Ishikawa (cell line): Measurements from ENCODE around the gene PUM1.

Experiments
- CEBPB ChIP-seq: IDR thresholded peaks from 2 replicates; pipeline ENCODE4 v1.6.1; 2012
- CREB1 ChIP-seq: IDR thresholded peaks from 2 replicates; pipeline ENCODE4 v1.6.1; 2012; ENCODE audit warnings: low read depth
- EGR1 ChIP-seq: IDR thresholded peaks from 2 replicates; pipeline ENCODE4 v1.6.1; 2012
- EP300 ChIP-seq: IDR thresholded peaks from 2 replicates; pipeline ENCODE4 v1.6.1; 2012; ENCODE audit warnings: borderline replicate concordance
- FOXM1 ChIP-seq: IDR thresholded peaks from 2 replicates; pipeline ENCODE4 v1.6.1; 2012; ENCODE audit warnings: low read depth, borderline replicate concordance
- MAX ChIP-seq: IDR thresholded peaks from 2 replicates; pipeline ENCODE4 v1.6.1; 2012
- NFIC ChIP-seq: IDR thresholded peaks from 2 replicates; pipeline ENCODE4 v1.6.1; 2012
- RAD21 ChIP-seq: IDR thresholded peaks from 2 replicates; pipeline ENCODE4 v1.6.1; 2012; ENCODE audit warnings: low read depth
- REST ChIP-seq: IDR thresholded peaks from 2 replicates; pipeline ENCODE4 v1.6.1; 2012; ENCODE audit warnings: low read depth, mild to moderate bottlenecking
- TAF1 ChIP-seq: IDR thresholded peaks from 2 replicates; pipeline ENCODE4 v1.6.1; 2012; ENCODE audit warnings: low read depth, mild to moderate bottlenecking
- TCF12 ChIP-seq: IDR thresholded peaks from 2 replicates; pipeline ENCODE4 v1.6.1; 2012; ENCODE audit warnings: low read depth
- TEAD4 ChIP-seq: IDR thresholded peaks from 2 replicates; pipeline ENCODE4 v1.6.1; 2012
- USF1 ChIP-seq: IDR thresholded peaks from 2 replicates; pipeline ENCODE4 v1.6.1; 2012
- YY1 ChIP-seq: IDR thresholded peaks from 2 replicates; pipeline ENCODE4 v1.6.1; 2012; ENCODE audit warnings: low read depth
- ZBTB7A ChIP-seq: IDR thresholded peaks from 2 replicates; pipeline ENCODE4 v1.6.1; 2012; ENCODE audit warnings: low read depth

The PUM1 gene

GRCh38 chr1:31016868-31017267, 48.6 kb downstream of the PUM1 start:
- no peak for TF ChIP-seq RAD21
- no peak for TF ChIP-seq NFIC
- TF ChIP-seq EP300 = no peak
- no peak for TF ChIP-seq MAX
- TF ChIP-seq USF1 = no peak
- TF ChIP-seq REST = no peak
- no peak for TF ChIP-seq TCF12
- no peak for TF ChIP-seq FOXM1
- TF ChIP-seq EGR1 = no peak
- no peak for TF ChIP-seq TEAD4
- no peak for TF ChIP-seq CEBPB
- TF ChIP-seq TAF1 = no peak
- TF ChIP-seq ZBTB7A = no peak
- no peak for TF ChIP-seq CREB1
- TF ChIP-seq YY1 = no peak

GRCh38 chr1:31013187-31013864, 52.2 kb downstream of the PUM1 start:
- TF ChIP-seq ZBTB7A (no peak), MAX (no peak), TAF1 (no peak), TEAD4 (no peak), USF1 (no peak), CREB1 (no peak), REST (no peak), TCF12 (no peak), FOXM1 (no peak), NFIC (no peak), YY1 (no peak), RAD21 (no peak), EP300 (no peak), CEBPB (no peak), EGR1 (no peak)

- TF ChIP-seq USF1 (no peak), EGR1 (no peak), FOXM1 (no peak), TEAD4 (no peak), MAX (no peak), REST (no peak), CEBPB (no peak), EP300 (no peak), RAD21 (no peak), NFIC (no peak), TAF1 (no peak), CREB1 (no peak)
These were observed 53.1 kb downstream of the PUM1 start for GRCh38 chr1:31012210-31012924.
